Measurements from ENCODE around the gene TAP2.

The TAP2 gene

GRCh38 chr6:32835167-32835893, 3.2 kb downstream of the TAP2 start:
- Histone ChIP-seq H3K4me1 (ENCODE audit: control insufficient read depth, insufficient read depth, low read length) (peaks cover 5% of the 10 kb centered on the region), H3K4me3 (ENCODE audit: insufficient read depth, low read depth, low read length) (no peak overlapping the region), H3K36me3 (ENCODE audit: control insufficient read depth, insufficient read depth, low read length) (no peaks in the 10 kb centered on the region), H3K9me3 (ENCODE audit: control insufficient read depth, low read length) (no peaks in the 10 kb centered on the region), H3K27me3 (ENCODE audit: control insufficient read depth, insufficient read depth, low read length, poor library complexity, severe bottlenecking) (peaks cover 20% of the 10 kb centered on the region), H3K27ac (ENCODE audit: insufficient read depth, low read depth, low read length, poor library complexity, severe bottlenecking) (no peak overlapping the region)
- WGBS, 2 experiments, result 91 to 92% methylated on average over 16 of the region's 16 CpGs

GRCh38 chr6:32833664-32834063, 4.9 kb downstream of the TAP2 start:
- Histone ChIP-seq H3K4me1 (ENCODE audit: control insufficient read depth, insufficient read depth, low read length) (peaks cover 5% of the 10 kb centered on the region), H3K27ac (ENCODE audit: insufficient read depth, low read depth, low read length, poor library complexity, severe bottlenecking) (no peak overlapping the region), H3K27me3 (ENCODE audit: control insufficient read depth, insufficient read depth, low read length, poor library complexity, severe bottlenecking) (peaks cover 12% of the 10 kb centered on the region), H3K4me3 (ENCODE audit: insufficient read depth, low read depth, low read length) (no peak overlapping the region), H3K36me3 (ENCODE audit: control insufficient read depth, insufficient read depth, low read length) (no peaks in the 10 kb centered on the region), H3K9me3 (ENCODE audit: control insufficient read depth, low read length) (no peaks in the 10 kb centered on the region)
- WGBS, 2 experiments, result 91 to 92% methylated on average over 5 of the region's 5 CpGs

- Histone ChIP-seq H3K27me3 (ENCODE audit: control insufficient read depth, insufficient read depth, low read length, poor library complexity, severe bottlenecking) (peaks cover 8% of the 10 kb centered on the region), H3K27ac (ENCODE audit: insufficient read depth, low read depth, low read length, poor library complexity, severe bottlenecking) (no peak overlapping the region), H3K36me3 (ENCODE audit: control insufficient read depth, insufficient read depth, low read length) (no peaks in the 10 kb centered on the region), H3K9me3 (ENCODE audit: control insufficient read depth, low read length) (no peaks in the 10 kb centered on the region), H3K4me3 (ENCODE audit: insufficient read depth, low read depth, low read length) (no peak overlapping the region), H3K4me1 (ENCODE audit: control insufficient read depth, insufficient read depth, low read length) (no peaks in the 10 kb centered on the region)
- 92 to 93% methylated on average over 13 of the region's 13 CpGs for WGBS, 2 experiments
Measured at GRCh38 chr6:32832535-32832934, 6.0 kb downstream of the TAP2 start.

- no peak overlapping the region for H3K4me3 ChIP-seq (ENCODE audit: insufficient read depth, low read depth, low read length)
- no peaks in the 10 kb centered on the region for H3K4me1 ChIP-seq (ENCODE audit: control insufficient read depth, insufficient read depth, low read length)
- H3K27ac ChIP-seq (ENCODE audit: insufficient read depth, low read depth, low read length, poor library complexity, severe bottlenecking), result no peak overlapping the region
- no peaks in the 10 kb centered on the region for H3K27me3 ChIP-seq (ENCODE audit: control insufficient read depth, insufficient read depth, low read length, poor library complexity, severe bottlenecking)
- no peaks in the 10 kb centered on the region for H3K36me3 ChIP-seq (ENCODE audit: control insufficient read depth, insufficient read depth, low read length)
- no peaks in the 10 kb centered on the region for H3K9me3 ChIP-seq (ENCODE audit: control insufficient read depth, low read length)
- WGBS, 2 experiments, result 92 to 93% methylated on average over 4 to 5 of the region's 5 CpGs
Measured at GRCh38 chr6:32830936-32831335, 7.6 kb downstream of the TAP2 start.

GRCh38 chr6:32830017-32830416, 8.5 kb downstream of the TAP2 start:
- Histone ChIP-seq H3K4me3 (ENCODE audit: insufficient read depth, low read depth, low read length) (no peak overlapping the region), H3K9me3 (ENCODE audit: control insufficient read depth, low read length) (no peaks in the 10 kb centered on the region), H3K36me3 (ENCODE audit: control insufficient read depth, insufficient read depth, low read length) (no peaks in the 10 kb centered on the region), H3K27ac (ENCODE audit: insufficient read depth, low read depth, low read length, poor library complexity, severe bottlenecking) (no peak overlapping the region), H3K4me1 (ENCODE audit: control insufficient read depth, insufficient read depth, low read length) (no peaks in the 10 kb centered on the region), H3K27me3 (ENCODE audit: control insufficient read depth, insufficient read depth, low read length, poor library complexity, severe bottlenecking) (no peaks in the 10 kb centered on the region)
- WGBS, 2 experiments, result 96 to 97% methylated on average over 5 of the region's 5 CpGs

- no peaks in the 10 kb centered on the region for H3K9me3 ChIP-seq (ENCODE audit: control insufficient read depth, low read length)
- 71 to 74% methylated on average over 7 of the region's 7 CpGs for WGBS, 2 experiments
Measured at GRCh38 chr6:32829495-32829894, 9.0 kb downstream of the TAP2 start.

GRCh38 chr6:32827025-32827424, 11.5 kb downstream of the TAP2 start:
- H3K27me3 ChIP-seq (ENCODE audit: control insufficient read depth, insufficient read depth, low read length, poor library complexity, severe bottlenecking), result no peaks in the 10 kb centered on the region
- no peaks in the 10 kb centered on the region for H3K9me3 ChIP-seq (ENCODE audit: control insufficient read depth, low read length)
- no peaks in the 10 kb centered on the region for H3K4me1 ChIP-seq (ENCODE audit: control insufficient read depth, insufficient read depth, low read length)
- no peaks in the 10 kb centered on the region for H3K36me3 ChIP-seq (ENCODE audit: control insufficient read depth, insufficient read depth, low read length)
- 94 to 95% methylated on average over 2 of the region's 3 CpGs for WGBS, 2 experiments
- no peak overlapping the region for H3K27ac ChIP-seq (ENCODE audit: insufficient read depth, low read depth, low read length, poor library complexity, severe bottlenecking)
- no peak overlapping the region for H3K4me3 ChIP-seq (ENCODE audit: insufficient read depth, low read depth, low read length)

More at GRCh38 chr6:32829495-32829894, 9.0 kb downstream of the TAP2 start:
- Histone ChIP-seq H3K4me1 (ENCODE audit: control insufficient read depth, insufficient read depth, low read length) (no peaks in the 10 kb centered on the region), H3K4me3 (ENCODE audit: insufficient read depth, low read depth, low read length) (no peak overlapping the region), H3K27me3 (ENCODE audit: control insufficient read depth, insufficient read depth, low read length, poor library complexity, severe bottlenecking) (no peaks in the 10 kb centered on the region), H3K36me3 (ENCODE audit: control insufficient read depth, insufficient read depth, low read length) (no peaks in the 10 kb centered on the region), H3K27ac (ENCODE audit: insufficient read depth, low read depth, low read length, poor library complexity, severe bottlenecking) (no peak overlapping the region)

GRCh38 chr6:32825966-32826365, 12.6 kb downstream of the TAP2 start:
- H3K36me3 ChIP-seq (ENCODE audit: control insufficient read depth, insufficient read depth, low read length), result no peaks in the 10 kb centered on the region
- H3K4me1 ChIP-seq (ENCODE audit: control insufficient read depth, insufficient read depth, low read length), result no peaks in the 10 kb centered on the region
- H3K4me3 ChIP-seq (ENCODE audit: insufficient read depth, low read depth, low read length), result no peak overlapping the region
- no peak overlapping the region for H3K27ac ChIP-seq (ENCODE audit: insufficient read depth, low read depth, low read length, poor library complexity, severe bottlenecking)
- no peaks in the 10 kb centered on the region for H3K27me3 ChIP-seq (ENCODE audit: control insufficient read depth, insufficient read depth, low read length, poor library complexity, severe bottlenecking)
- no peaks in the 10 kb centered on the region for H3K9me3 ChIP-seq (ENCODE audit: control insufficient read depth, low read length)
- 57 to 61% methylated on average over 2 of the region's 2 CpGs for WGBS, 2 experiments

GRCh38 chr6:32819729-32820128, 18.8 kb downstream of the TAP2 start:
- H3K4me1 ChIP-seq (ENCODE audit: control insufficient read depth, insufficient read depth, low read length), result no peaks in the 10 kb centered on the region
- H3K27ac ChIP-seq (ENCODE audit: insufficient read depth, low read depth, low read length, poor library complexity, severe bottlenecking), result no peak overlapping the region
- H3K9me3 ChIP-seq (ENCODE audit: control insufficient read depth, low read length), result no peaks in the 10 kb centered on the region
- 65 to 69% methylated on average over 3 of the region's 3 CpGs for WGBS, 2 experiments
- H3K4me3 ChIP-seq (ENCODE audit: insufficient read depth, low read depth, low read length), result no peak overlapping the region
- H3K36me3 ChIP-seq (ENCODE audit: control insufficient read depth, insufficient read depth, low read length), result no peaks in the 10 kb centered on the region
- H3K27me3 ChIP-seq (ENCODE audit: control insufficient read depth, insufficient read depth, low read length, poor library complexity, severe bottlenecking), result no peaks in the 10 kb centered on the region

- Histone ChIP-seq H3K27ac (ENCODE audit: insufficient read depth, low read depth, low read length, poor library complexity, severe bottlenecking) (no peak overlapping the region), H3K4me3 (ENCODE audit: insufficient read depth, low read depth, low read length) (no peak overlapping the region), H3K36me3 (ENCODE audit: control insufficient read depth, insufficient read depth, low read length) (no peaks in the 10 kb centered on the region), H3K9me3 (ENCODE audit: control insufficient read depth, low read length) (no peaks in the 10 kb centered on the region), H3K4me1 (ENCODE audit: control insufficient read depth, insufficient read depth, low read length) (no peaks in the 10 kb centered on the region), H3K27me3 (ENCODE audit: control insufficient read depth, insufficient read depth, low read length, poor library complexity, severe bottlenecking) (no peaks in the 10 kb centered on the region)
- 80 to 90% methylated on average over 1 to 2 of the region's 2 CpGs for WGBS, 2 experiments
Measured at GRCh38 chr6:32818867-32819266, 19.7 kb downstream of the TAP2 start.

All from ectodermal cell (in vitro differentiated cells).